Kidney (tissue), 14 donors: ENCODE data around the gene PPP2R2C. TPM values are rescaled to one million over a fixed set of nuclear protein-coding genes. Genes with fewer than 3 reads are reported as not detected.

ENCODE experiments used
- DNase-seq, 5 donors: peaks; one replicate each; pipeline ENCODE4 v3.0.0-alpha.2; 2013 to 2020
- FAIRE-seq: peaks from 2 replicates; lab custom pipeline; 2012; peaks lifted over from hg19 to GRCh38; lab: Jason Lieb, UNC
- H3K27ac ChIP-seq, 2 donors: one replicate each; pipeline ENCODE4 v1.7.0; 2013; ENCODE audit warnings: low read depth in 2 of 2, low read length in 2 of 2, inconsistent platforms in 1 of 2
- H3K27me3 ChIP-seq: one replicate; pipeline ENCODE4 v1.7.1; 2013; ENCODE audit warnings: low read length, inconsistent platforms; ENCODE audit not compliant: control insufficient read depth, insufficient read depth
- H3K36me3 ChIP-seq, 3 donors: one replicate each; pipeline versions ENCODE4 v1.7.0 to v1.7.1; 2013; ENCODE audit warnings: low read length in 3 of 3, control low read depth in 1 of 3, inconsistent platforms in 1 of 3; ENCODE audit not compliant: insufficient read depth in 3 of 3, control insufficient read depth in 2 of 3
- H3K4me1 ChIP-seq, 3 donors: one replicate each; pipeline versions ENCODE4 v1.7.0 to v1.7.1; 2013; ENCODE audit warnings: low read length in 3 of 3, inconsistent platforms in 1 of 3, low read depth in 1 of 3; ENCODE audit not compliant: control insufficient read depth in 2 of 3, insufficient read depth in 2 of 3
- H3K4me3 ChIP-seq, 3 donors: one replicate each; pipeline versions ENCODE4 v1.7.0 to v1.8.1; 2013; ENCODE audit warnings: low read length in 3 of 3, control low read depth in 1 of 3, inconsistent platforms in 1 of 3
- H3K9ac ChIP-seq, 3 donors: one replicate each; pipeline versions ENCODE4 v1.7.0 to v1.7.1; 2013; ENCODE audit warnings: low read length in 3 of 3, control low read depth in 1 of 3, inconsistent platforms in 1 of 3
- H3K9me3 ChIP-seq, 3 donors: one replicate each; pipeline versions ENCODE4 v1.7.0 to v1.7.1; 2013; ENCODE audit warnings: low read length in 3 of 3, control low read depth in 1 of 3, inconsistent platforms in 1 of 3; ENCODE audit not compliant: control insufficient read depth in 2 of 3, insufficient read depth in 1 of 3
- CTCF ChIP-seq: IDR thresholded peaks from 3 replicates; pipeline ENCODE4 v1.5.1; 2012; ENCODE audit warnings: mild to moderate bottlenecking, moderate library complexity, borderline replicate concordance; ENCODE audit not compliant: insufficient read depth; ENCODE audit errors: extremely low read depth
- intact Hi-C: fragments of 100-400 bp; cut with DNase I; formaldehyde crosslinking; loops from one replicate; pipeline ENCODE4 v1.11.1; 2022
- polyA plus RNA-seq: library from polyadenylated mRNA; stranded (reverse); fragments of 350-450 nt; fragmentation: Illumina TruSeq; extraction: RNeasy Lipid Tissue Mini Kit (QIAGEN cat#74804); gene quantifications from one replicate; pipeline ENCODE4 v1.2.3, GENCODE V29; 2014; ENCODE audit warnings: low read depth, low replicate concordance; ENCODE audit not compliant: insufficient read depth
- total RNA-seq: library from RNA; stranded (reverse); fragmentation: NEBNext Ultra II Directional; extraction: Animal tissue kit (Norgen Biotek cat#: 25700); gene quantifications from one replicate; pipeline ENCODE4 v1.2.1, GENCODE V29; 2021
- donor health status: control.
- donor health status: control.
- donor health status: control.
- donor health status: control.
- donor health status: control.
- donor health status: DM: yes; HTN: yes; CAD: no.
- donor health status: Normal renal cell carcinoma (clear cell type).

PPP2R2C gene
- total and polyA plus RNA-seq, 2 donors from 2014 or later, result 0.39 to 0.82 TPM

- FAIRE-seq (no peak), DNase-seq (no peak)
- Histone ChIP-seq H3K9me3 (no peaks in the 10 kb centered on the region), H3K27me3 (no peaks in the 10 kb centered on the region), H3K27ac (no peak overlapping the region), H3K4me1 (no peaks in the 10 kb centered on the region), H3K36me3 (peaks cover 0 to 10% (median 0%) of the 10 kb centered on the region in 3 donors), H3K9ac (no peak overlapping the region), H3K4me3 (no peak overlapping the region)
- no peak for TF ChIP-seq CTCF
- intact Hi-C loops, result no loop called here
These were observed 170.5 kb downstream of the PPP2R2C start for GRCh38 chr4:6301732-6302442.

GRCh38 chr4:6301051-6301731 lies 171.2 kb downstream of the PPP2R2C start:
- H3K9me3 ChIP-seq, result no peaks in the 10 kb centered on the region
- intact Hi-C loops, result no loop called here
- no peaks in the 10 kb centered on the region for H3K27me3 ChIP-seq
- TF ChIP-seq CTCF, result no peak
- no peak overlapping the region for H3K27ac ChIP-seq
- H3K9ac ChIP-seq, result no peak overlapping the region
- no peaks in the 10 kb centered on the region for H3K4me1 ChIP-seq
- FAIRE-seq (no peak), DNase-seq (no peak)
- no peak overlapping the region for H3K4me3 ChIP-seq
- peaks cover 0 to 10% (median 0%) of the 10 kb centered on the region in 3 donors for H3K36me3 ChIP-seq

- intact Hi-C loops, result no loop called here
- Histone ChIP-seq H3K9me3 (no peaks in the 10 kb centered on the region), H3K4me3 (no peak overlapping the region), H3K4me1 (no peaks in the 10 kb centered on the region), H3K9ac (no peak overlapping the region), H3K27ac (no peak overlapping the region), H3K36me3 (peaks cover 0 to 10% (median 0%) of the 10 kb centered on the region in 3 donors), H3K27me3 (no peaks in the 10 kb centered on the region)
- TF ChIP-seq CTCF, result no peak
- DNase-seq, result no peak
- no peak for FAIRE-seq
These were observed 172.1 kb downstream of the PPP2R2C start for GRCh38 chr4:6300359-6300758.
